Sigmoid colon (tissue), 4 donors: ENCODE measurements around the gene FRRS1.

Source experiments
- POLR2A ChIP-seq, 2 donors: fragments of 450-650 bp; IDR thresholded peaks; one replicate each; pipeline ENCODE4 v1.6.1; 2016; ENCODE audit warnings: antibody characterized with exemption in 2 of 2, mild to moderate bottlenecking in 2 of 2, moderate library complexity in 2 of 2
- POLR2AphosphoS5 ChIP-seq, 4 donors: sonication (generic); formaldehyde crosslinking; IDR thresholded peaks; one replicate each; pipeline ENCODE4 v1.6.1; 2017; ENCODE audit warnings: antibody characterized with exemption in 4 of 4
- TF ChIP-seq, protein P1 (sequence below), 4 experiments: fragments of 450-650 bp in 3 of 4; fragments of 200-600 bp in 1 of 4; IDR thresholded peaks; one replicate each; pipeline ENCODE4 v1.5.1; 2016 to 2019; ENCODE audit warnings: antibody characterized with exemption in 4 of 4, mild to moderate bottlenecking in 3 of 4, moderate library complexity in 2 of 4

DNA sequence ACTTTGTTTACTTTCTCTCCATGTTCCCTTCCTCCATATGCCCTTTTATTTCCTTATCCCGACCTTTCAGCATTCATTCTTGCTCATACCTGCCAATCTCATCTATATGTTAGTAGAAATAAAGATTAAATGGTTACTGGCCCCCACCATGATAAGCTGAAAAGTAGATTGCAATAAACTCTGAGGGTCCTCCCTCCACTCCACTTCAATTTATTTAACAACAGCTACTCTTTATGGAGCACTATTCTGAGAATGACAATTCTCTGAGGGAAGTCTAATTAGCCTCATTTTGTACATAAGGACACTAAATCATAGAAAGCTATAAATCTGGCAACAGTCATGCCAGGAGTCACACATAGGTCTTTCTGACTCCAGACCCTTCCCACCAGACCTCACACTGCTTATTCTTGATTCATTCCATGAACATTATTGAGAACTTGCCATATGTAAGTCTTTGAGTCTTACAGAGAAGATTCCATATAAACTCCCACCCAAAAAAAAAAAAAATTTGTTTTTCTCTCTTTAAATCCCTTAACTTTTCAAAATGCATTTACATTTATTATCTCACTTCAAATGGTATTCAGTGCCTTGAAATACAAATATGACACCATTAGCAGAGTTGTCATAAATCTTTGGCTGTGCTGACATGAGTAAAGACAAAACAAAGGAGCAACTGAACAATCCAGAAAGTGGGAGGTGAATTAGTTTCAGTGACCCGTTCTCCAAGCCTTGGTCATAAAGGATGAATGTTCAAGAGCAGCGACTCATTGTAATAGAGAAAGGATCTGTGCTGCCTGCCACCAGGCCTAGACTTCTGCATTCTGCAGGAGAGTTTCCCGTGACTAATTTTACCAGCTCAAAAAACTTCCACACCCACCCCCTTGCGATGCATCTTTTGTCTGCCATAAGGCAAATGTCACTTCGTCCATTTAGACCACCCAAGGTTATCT, 92.0 kb downstream of the FRRS1 start:
- TF ChIP-seq, protein P1, sequence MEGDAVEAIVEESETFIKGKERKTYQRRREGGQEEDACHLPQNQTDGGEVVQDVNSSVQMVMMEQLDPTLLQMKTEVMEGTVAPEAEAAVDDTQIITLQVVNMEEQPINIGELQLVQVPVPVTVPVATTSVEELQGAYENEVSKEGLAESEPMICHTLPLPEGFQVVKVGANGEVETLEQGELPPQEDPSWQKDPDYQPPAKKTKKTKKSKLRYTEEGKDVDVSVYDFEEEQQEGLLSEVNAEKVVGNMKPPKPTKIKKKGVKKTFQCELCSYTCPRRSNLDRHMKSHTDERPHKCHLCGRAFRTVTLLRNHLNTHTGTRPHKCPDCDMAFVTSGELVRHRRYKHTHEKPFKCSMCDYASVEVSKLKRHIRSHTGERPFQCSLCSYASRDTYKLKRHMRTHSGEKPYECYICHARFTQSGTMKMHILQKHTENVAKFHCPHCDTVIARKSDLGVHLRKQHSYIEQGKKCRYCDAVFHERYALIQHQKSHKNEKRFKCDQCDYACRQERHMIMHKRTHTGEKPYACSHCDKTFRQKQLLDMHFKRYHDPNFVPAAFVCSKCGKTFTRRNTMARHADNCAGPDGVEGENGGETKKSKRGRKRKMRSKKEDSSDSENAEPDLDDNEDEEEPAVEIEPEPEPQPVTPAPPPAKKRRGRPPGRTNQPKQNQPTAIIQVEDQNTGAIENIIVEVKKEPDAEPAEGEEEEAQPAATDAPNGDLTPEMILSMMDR (IDR thresholded peaks at IDR 0.05) = no peak
- TF ChIP-seq POLR2A (IDR thresholded peaks at IDR 0.05) (no peak), POLR2AphosphoS5 (IDR thresholded peaks at IDR 0.05) (no peak)
